Natural killer cell (primary cell): ENCODE measurements around the gene UGT1A9. TPM values are rescaled to one million over a fixed set of nuclear protein-coding genes. Genes with fewer than 3 reads are reported as not detected.

Source experiments
- ATAC-seq, 3 donors: fragments of 150-1000 bp in 2 of 3; fragments of 200-7000 bp in 1 of 3; cut with Tn5 transposase; 1 replicate in 1 of 3; 2 replicates in 2 of 3; pipeline ENCODE4 v1.10.0; 2021; ENCODE audit warnings: mild to moderate bottlenecking in 2 of 3, moderate library complexity in 2 of 3
- DNase-seq, 2 donors: peaks; one replicate each; pipeline versions ENCODE4 v3.0.0 to v3.0.0-alpha.2; 2013 to 2021; ENCODE audit warnings: mixed read lengths in 1 of 2
- H3K27ac ChIP-seq: one replicate; pipeline ENCODE4 v1.5.1; 2013; ENCODE audit warnings: mild to moderate bottlenecking, low read length
- H3K27me3 ChIP-seq: one replicate; pipeline ENCODE4 v1.6.1; 2013; ENCODE audit warnings: low read length; ENCODE audit not compliant: control insufficient read depth, insufficient read depth
- H3K36me3 ChIP-seq: one replicate; pipeline ENCODE4 v1.6.1; 2013; ENCODE audit warnings: low read length; ENCODE audit not compliant: control insufficient read depth, insufficient read depth
- H3K4me1 ChIP-seq: one replicate; pipeline ENCODE4 v1.6.1; 2013; ENCODE audit warnings: low read length; ENCODE audit not compliant: control insufficient read depth, insufficient read depth
- H3K4me3 ChIP-seq: one replicate; pipeline ENCODE4 v1.5.1; 2013; ENCODE audit warnings: low read length
- H3K9me3 ChIP-seq: one replicate; pipeline ENCODE4 v1.6.1; 2013; ENCODE audit warnings: low read length; ENCODE audit not compliant: control insufficient read depth, insufficient read depth
- H3K27ac Mint-ChIP-seq, 2 donors: one replicate each; pipeline ENCODE4 v1.8.0; 2022; ENCODE audit warnings: mild to moderate bottlenecking in 2 of 2, mixed read lengths in 2 of 2, moderate library complexity in 1 of 2
- H3K27me3 Mint-ChIP-seq, 2 donors: one replicate each; pipeline ENCODE4 v1.8.0; 2022; ENCODE audit warnings: low read depth in 2 of 2, mixed read lengths in 2 of 2
- H3K36me3 Mint-ChIP-seq: one replicate; pipeline ENCODE4 v1.8.0; 2022; ENCODE audit warnings: mixed read lengths
- H3K4me1 Mint-ChIP-seq, 2 donors: one replicate each; pipeline ENCODE4 v1.8.0; 2022; ENCODE audit warnings: mixed read lengths in 2 of 2
- H3K4me3 Mint-ChIP-seq: one replicate; pipeline ENCODE4 v1.8.0; 2022; ENCODE audit warnings: mild to moderate bottlenecking, moderate library complexity, mixed read lengths
- H3K9me3 Mint-ChIP-seq, 2 donors: one replicate each; pipeline ENCODE4 v1.8.0; 2022; ENCODE audit warnings: mixed read lengths in 2 of 2
- CTCF ChIP-seq: fragments of 200-600 bp; IDR thresholded peaks from one replicate; pipeline ENCODE4 v1.8.0; 2022; ENCODE audit warnings: antibody characterized with exemption
- WGBS: methylation state at CpG from one replicate; pipeline ENCODE4 v1.1.7; 2013; ENCODE audit warnings: missing lambda C conversion rate; ENCODE audit not compliant: insufficient coverage; 5-methylcytosine and 5-hydroxymethylcytosine counted together
- intact Hi-C: fragments of 100-400 bp; cut with micrococcal nuclease; formaldehyde crosslinking; loops from one replicate; pipeline ENCODE4 v1.14.2; 2022
- total RNA-seq, 4 donors: library from RNA; stranded (reverse); fragments of 120-200 nt in 1 of 4; gene quantifications; one replicate each; pipeline versions ENCODE4 v1.2.3 to v1.2.4, GENCODE V29; 2013 to 2022

The UGT1A9 gene
- total RNA-seq, 3 donors from 2014 or later (not counting 1 experiment from before 2014, with no cell fraction given), result not detected

DNA sequence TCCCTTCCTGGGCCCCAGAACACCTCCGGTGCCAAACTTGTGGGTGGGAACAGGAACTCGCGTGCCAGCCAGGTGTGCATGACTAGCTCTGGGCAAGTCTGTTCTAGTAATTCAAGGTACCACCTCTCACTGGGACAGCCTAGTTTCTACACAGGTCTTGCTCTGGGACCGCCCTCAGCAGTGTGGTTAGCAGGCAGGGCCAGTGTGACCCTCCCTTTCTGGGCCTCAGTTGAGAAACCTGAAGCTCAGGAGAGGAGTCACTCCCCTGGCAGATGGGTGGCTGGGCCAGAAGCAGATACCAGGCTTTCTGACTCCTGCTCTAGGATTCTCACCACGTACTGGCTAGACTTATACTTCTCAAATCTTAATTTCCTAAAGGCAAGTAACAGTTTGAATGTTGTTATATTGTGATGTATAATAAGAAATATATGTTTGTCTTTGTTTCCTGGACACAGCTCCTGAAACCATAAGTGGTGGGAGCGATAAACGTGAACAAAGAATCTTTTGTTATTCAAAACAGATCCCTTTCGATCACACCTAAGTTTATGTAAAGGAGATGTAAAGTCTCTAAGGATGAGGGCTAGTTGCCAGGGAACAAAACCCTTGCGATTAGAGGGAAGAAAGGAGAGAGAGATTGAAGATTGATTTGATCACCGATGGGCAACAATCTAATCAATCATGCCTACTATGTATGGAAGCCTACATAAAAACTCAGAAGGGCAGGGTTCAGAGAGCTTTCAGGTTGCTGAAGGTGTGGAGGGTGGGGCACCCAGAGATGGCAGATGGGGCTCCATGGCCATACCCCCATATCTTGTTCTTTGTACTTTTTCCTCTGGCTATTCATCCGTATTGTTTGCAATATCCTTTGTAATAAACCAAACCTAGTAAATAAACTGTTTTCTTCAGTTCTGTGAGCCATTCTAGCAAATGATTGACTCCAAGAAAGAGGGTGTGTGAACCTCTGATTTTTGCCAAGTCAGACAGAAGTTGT, 20.0 kb downstream of the UGT1A9 start:
- DNase-seq (no peak), ATAC-seq (no peak)
- H3K4me1 ChIP-seq, result no peaks in the 10 kb centered on the region
- intact Hi-C loops, result no loop called here
- Mint-ChIP-seq H3K4me1 (no peaks in the 10 kb centered on the region), H3K27me3 (peaks cover 10 to 31% of the 10 kb centered on the region in 2 donors), H3K4me3 (no peak overlapping the region), H3K27ac (no peak overlapping the region), H3K9me3 (no peaks in the 10 kb centered on the region), H3K36me3 (no peaks in the 10 kb centered on the region)
- TF ChIP-seq CTCF, result no peak
- no peak overlapping the region for H3K27ac ChIP-seq
- no peak overlapping the region for H3K4me3 ChIP-seq
- H3K27me3 ChIP-seq, result no peaks in the 10 kb centered on the region
- WGBS, result 89% methylated on average over 9 of the region's 11 CpGs
- no peaks in the 10 kb centered on the region for H3K36me3 ChIP-seq
- H3K9me3 ChIP-seq, result no peaks in the 10 kb centered on the region

DNA sequence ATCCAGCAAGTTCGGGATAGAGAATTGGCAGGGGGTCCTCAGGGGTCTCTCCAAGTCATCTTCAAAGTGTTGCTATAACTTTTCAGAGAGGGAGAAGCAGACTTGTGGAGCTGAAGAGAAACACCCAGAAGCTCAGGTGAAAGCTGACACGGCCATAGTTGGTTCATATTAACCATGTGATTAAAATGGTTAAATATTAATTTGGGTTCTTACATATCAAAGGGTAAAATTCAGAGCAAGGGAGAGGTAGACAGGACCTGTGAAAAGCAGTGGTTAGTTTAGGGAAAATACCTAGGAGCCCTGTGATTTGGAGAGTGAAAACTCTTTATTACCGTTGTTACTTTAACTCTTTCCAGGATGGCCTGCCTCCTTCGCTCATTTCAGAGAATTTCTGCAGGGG, 20.9 kb downstream of the UGT1A9 start, which contains the start of gene UGT1A6:
TSS of gene UGT1A6 (plus strand) at position 243 of the 400 bp plus-strand sequence. CDS start at position 358, 115 bp downstream.
- H3K36me3 ChIP-seq, result no peaks in the 10 kb centered on the region
- peaks cover 9 to 32% of the 10 kb centered on the region in 2 donors for H3K27me3 Mint-ChIP-seq
- no peaks in the 10 kb centered on the region for H3K4me1 Mint-ChIP-seq
- H3K4me3 ChIP-seq, result no peak within 1 kb of the TSS
- no peaks in the 10 kb centered on the region for H3K36me3 Mint-ChIP-seq
- ATAC-seq, result no peak
- H3K27me3 ChIP-seq, result no peaks in the 10 kb centered on the region
- no peak for DNase-seq
- H3K9me3 ChIP-seq, result no peaks in the 10 kb centered on the region
- intact Hi-C loops, result no loop called here
- no peak within 1 kb of the TSS for H3K4me3 Mint-ChIP-seq
- H3K27ac ChIP-seq, result no peak within 1 kb of the TSS
- 95% methylated on average over 4 of the region's 4 CpGs for WGBS
- H3K4me1 ChIP-seq, result no peaks in the 10 kb centered on the region
- TF ChIP-seq CTCF, result no peak
- H3K27ac Mint-ChIP-seq, result no peak within 1 kb of the TSS
- H3K9me3 Mint-ChIP-seq, result no peaks in the 10 kb centered on the region

DNA sequence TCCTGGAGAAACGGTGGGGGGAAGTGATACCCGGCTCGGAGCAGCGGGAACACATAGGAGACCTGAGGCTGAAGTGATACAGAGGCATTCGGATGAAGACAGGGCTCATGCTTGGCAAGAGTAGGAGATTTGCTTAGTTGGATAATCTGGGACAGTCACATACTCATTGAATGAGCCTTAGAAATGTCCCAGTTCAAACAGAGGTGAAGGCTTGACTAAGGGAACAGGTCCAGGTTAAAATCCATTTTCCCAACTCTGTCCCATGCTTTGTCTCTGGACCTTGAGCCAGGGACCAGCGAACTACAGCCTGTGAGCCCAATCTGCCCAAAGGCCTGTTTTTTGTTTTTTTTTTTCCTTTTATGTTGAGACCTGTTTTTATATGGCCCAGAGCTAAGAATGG, 22.3 kb downstream of the UGT1A9 start:
- Histone ChIP-seq H3K27ac (no peak overlapping the region), H3K27me3 (no peaks in the 10 kb centered on the region), H3K4me3 (no peak overlapping the region), H3K9me3 (no peaks in the 10 kb centered on the region), H3K4me1 (no peaks in the 10 kb centered on the region), H3K36me3 (no peaks in the 10 kb centered on the region)
- H3K27me3 Mint-ChIP-seq, result peaks cover 9 to 22% of the 10 kb centered on the region in 2 donors
- no peaks in the 10 kb centered on the region for H3K4me1 Mint-ChIP-seq
- DNase-seq, result no peak
- 84% methylated on average over 6 of the region's 6 CpGs for WGBS
- no peak for TF ChIP-seq CTCF
- no peaks in the 10 kb centered on the region for H3K36me3 Mint-ChIP-seq
- no peak overlapping the region for H3K27ac Mint-ChIP-seq
- H3K4me3 Mint-ChIP-seq, result no peak overlapping the region
- H3K9me3 Mint-ChIP-seq, result no peaks in the 10 kb centered on the region
- no peak for ATAC-seq
- intact Hi-C loops, result no loop called here
